ENCODE measurements around the gene TMPRSS7. TPM values are rescaled to one million over a fixed set of nuclear protein-coding genes. Genes with fewer than 3 reads are reported as not detected.

The TMPRSS7 gene
- total RNA-seq, 1 experiment from 2014 or later = not detected

DNA sequence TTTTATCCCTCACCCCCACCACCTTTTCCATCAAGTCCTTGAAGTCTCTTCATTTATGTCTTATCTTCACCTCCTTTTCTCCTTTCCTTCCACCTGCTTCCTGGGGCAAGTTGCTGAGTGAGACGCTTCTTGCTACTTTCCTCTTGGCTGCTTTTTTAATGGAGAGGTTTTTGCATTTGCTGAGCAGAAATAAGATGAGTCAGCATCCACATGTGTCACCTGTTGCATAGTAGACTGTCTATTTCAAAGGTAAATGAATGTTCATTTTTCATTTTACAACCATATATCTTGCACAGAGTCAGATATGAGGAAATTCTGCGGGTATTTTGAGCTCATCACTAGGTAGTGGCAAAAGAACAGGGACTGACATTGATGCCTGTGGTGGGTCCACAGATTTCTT lies 70.2 kb downstream of the TMPRSS7 start:
- CTCF ChIA-PET = no interaction called here
- Mint-ChIP-seq H3K9me3 (ENCODE audit: low read depth, unreplicated experiment) (no peaks in the 10 kb centered on the region), H3K27ac (ENCODE audit: unreplicated experiment) (no peak overlapping the region), H3K27me3 (ENCODE audit: unreplicated experiment) (no peaks in the 10 kb centered on the region), H3K4me1 (ENCODE audit: low read depth, unreplicated experiment) (peaks cover 19% of the 10 kb centered on the region), H3K36me3 (ENCODE audit: insufficient read depth, unreplicated experiment) (peaks cover 14% of the 10 kb centered on the region), H3K4me3 (ENCODE audit: low read depth, unreplicated experiment) (no peak overlapping the region)
- TF ChIP-seq, protein P1, sequence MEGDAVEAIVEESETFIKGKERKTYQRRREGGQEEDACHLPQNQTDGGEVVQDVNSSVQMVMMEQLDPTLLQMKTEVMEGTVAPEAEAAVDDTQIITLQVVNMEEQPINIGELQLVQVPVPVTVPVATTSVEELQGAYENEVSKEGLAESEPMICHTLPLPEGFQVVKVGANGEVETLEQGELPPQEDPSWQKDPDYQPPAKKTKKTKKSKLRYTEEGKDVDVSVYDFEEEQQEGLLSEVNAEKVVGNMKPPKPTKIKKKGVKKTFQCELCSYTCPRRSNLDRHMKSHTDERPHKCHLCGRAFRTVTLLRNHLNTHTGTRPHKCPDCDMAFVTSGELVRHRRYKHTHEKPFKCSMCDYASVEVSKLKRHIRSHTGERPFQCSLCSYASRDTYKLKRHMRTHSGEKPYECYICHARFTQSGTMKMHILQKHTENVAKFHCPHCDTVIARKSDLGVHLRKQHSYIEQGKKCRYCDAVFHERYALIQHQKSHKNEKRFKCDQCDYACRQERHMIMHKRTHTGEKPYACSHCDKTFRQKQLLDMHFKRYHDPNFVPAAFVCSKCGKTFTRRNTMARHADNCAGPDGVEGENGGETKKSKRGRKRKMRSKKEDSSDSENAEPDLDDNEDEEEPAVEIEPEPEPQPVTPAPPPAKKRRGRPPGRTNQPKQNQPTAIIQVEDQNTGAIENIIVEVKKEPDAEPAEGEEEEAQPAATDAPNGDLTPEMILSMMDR (IDR thresholded peaks at IDR 0.05; ENCODE audit: unreplicated experiment) = no peak
- DNase-seq = no peak
- intact Hi-C loops (cut with micrococcal nuclease; ENCODE audit: unreplicated experiment) = no loop called here
- BruUV-seq (replicated peaks) = no TSS peak

DNA sequence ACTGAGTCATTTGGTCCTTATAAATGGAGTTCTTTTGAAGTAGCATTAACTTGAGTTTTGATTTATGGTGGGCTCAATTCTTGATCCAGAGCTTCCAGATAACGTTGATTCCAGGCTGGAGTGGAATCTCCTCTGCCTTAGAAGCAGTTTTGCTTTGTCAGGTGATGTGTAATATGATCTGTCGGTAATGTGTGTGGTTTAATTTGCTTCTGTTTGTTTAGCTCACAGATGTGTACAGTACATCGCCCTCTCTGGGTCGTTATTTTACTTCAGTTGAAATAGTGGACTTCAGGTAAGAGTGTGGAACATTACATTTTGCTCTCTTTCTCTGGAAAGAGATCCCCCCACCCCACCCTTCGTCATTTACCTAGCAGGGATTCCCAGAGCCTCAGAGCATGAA lies 74.8 kb downstream of the TMPRSS7 start:
- Mint-ChIP-seq H3K27ac (ENCODE audit: unreplicated experiment) (no peak overlapping the region), H3K4me1 (ENCODE audit: low read depth, unreplicated experiment) (no peaks in the 10 kb centered on the region), H3K36me3 (ENCODE audit: insufficient read depth, unreplicated experiment) (peaks cover 24% of the 10 kb centered on the region), H3K27me3 (ENCODE audit: unreplicated experiment) (no peaks in the 10 kb centered on the region), H3K4me3 (ENCODE audit: low read depth, unreplicated experiment) (no peak overlapping the region), H3K9me3 (ENCODE audit: low read depth, unreplicated experiment) (no peaks in the 10 kb centered on the region)
- CTCF ChIA-PET = interaction anchor here (0.7 kb wide), 1 partner anchor 1510 kb away, joined by 7 read pairs; no protein-coding TSS in a partner anchor
- TF ChIP-seq, protein P1 (IDR thresholded peaks at IDR 0.05; ENCODE audit: unreplicated experiment) = no peak
- no peak for DNase-seq
- intact Hi-C loops (cut with micrococcal nuclease; ENCODE audit: unreplicated experiment) = no loop called here
- BruUV-seq (replicated peaks) = no TSS peak

DNA sequence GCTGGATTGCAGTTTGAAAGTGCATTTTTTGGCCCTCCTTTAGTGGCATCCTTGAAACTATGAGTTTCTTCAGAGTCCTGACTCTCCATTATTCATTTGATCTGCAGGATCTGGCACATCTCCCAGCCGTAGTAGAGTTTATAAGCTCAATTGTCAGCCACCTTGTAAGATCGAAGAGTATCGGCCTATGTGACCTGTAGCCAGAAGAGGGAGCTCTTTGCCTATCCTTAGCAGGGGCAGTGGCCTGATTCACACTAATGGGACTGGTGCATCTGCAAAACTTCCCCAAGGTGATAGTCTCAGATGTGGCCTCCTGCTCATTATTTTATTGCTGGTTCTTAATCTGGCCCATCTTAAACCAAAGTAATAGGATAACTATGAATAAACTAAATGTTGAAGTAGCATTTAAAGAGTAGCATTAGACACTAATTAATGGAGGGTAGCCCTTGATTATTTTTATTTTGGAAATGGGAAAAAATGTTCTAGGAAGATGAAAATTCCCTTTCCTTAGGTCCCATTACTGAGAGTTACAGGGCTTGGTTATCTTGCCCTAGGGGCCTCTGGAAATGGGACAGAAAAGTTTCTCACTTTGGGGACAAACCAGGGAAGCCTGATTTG lies 77.4 kb downstream of the TMPRSS7 start:
- Mint-ChIP-seq H3K4me3 (ENCODE audit: low read depth, unreplicated experiment) (no peak overlapping the region), H3K9me3 (ENCODE audit: low read depth, unreplicated experiment) (no peaks in the 10 kb centered on the region), H3K27ac (ENCODE audit: unreplicated experiment) (no peak overlapping the region), H3K36me3 (ENCODE audit: insufficient read depth, unreplicated experiment) (peaks cover 25% of the 10 kb centered on the region), H3K4me1 (ENCODE audit: low read depth, unreplicated experiment) (no peaks in the 10 kb centered on the region), H3K27me3 (ENCODE audit: unreplicated experiment) (no peaks in the 10 kb centered on the region)
- intact Hi-C loops (cut with micrococcal nuclease; ENCODE audit: unreplicated experiment) = loop anchor here (1.0 to 5.0 kb wide), 2 partner anchors 181 to 405 kb away; no protein-coding TSS in a partner anchor
- BruUV-seq (replicated peaks) = no TSS peak
- DNase-seq = peak; percentile 47
- CTCF ChIA-PET = interaction anchor here (0.8 to 1.6 kb wide), 8 partner anchors 9 to 182 kb away, joined by 3 to 11 read pairs (median 5); partner anchors contain the start of gene SLC9C1
- TF ChIP-seq, protein P1 (IDR thresholded peaks at IDR 0.05; ENCODE audit: unreplicated experiment) = peak; percentile 37

DNA sequence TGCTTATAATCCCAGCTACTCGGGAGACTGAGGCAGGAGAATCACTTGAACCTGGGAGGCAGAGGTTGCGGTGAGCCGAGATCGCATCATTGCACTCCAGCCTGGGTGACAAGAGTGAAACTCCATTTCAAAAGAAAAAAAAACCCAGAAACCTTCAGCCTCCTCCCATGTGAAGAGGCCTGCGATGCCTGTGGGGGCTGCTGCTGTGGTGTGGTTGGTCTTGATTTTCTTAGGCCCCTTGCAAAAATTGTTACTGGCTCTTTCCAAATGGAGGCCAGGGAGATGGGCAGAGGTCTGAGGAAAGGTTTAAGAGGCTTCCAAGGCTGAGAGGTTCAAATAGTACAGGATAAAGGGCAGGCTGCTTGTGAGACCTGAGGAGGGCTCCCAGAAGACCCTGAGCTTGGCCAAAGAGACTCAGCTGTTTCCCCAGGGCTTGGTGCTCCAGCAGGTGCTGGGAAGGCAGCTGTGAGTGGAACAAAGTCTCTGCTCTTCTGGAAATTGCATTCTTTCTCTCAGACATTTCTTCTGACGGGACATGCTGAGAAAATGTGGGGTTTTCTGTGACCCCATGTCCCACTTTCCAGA lies 80.1 kb downstream of the TMPRSS7 start:
- no peak overlapping the region for H3K27ac Mint-ChIP-seq (ENCODE audit: unreplicated experiment)
- peaks cover 32% of the 10 kb centered on the region for H3K36me3 Mint-ChIP-seq (ENCODE audit: insufficient read depth, unreplicated experiment)

More for the DNA sequence above, 80.1 kb downstream of the TMPRSS7 start:
- Mint-ChIP-seq H3K4me1 (ENCODE audit: low read depth, unreplicated experiment) (no peaks in the 10 kb centered on the region), H3K9me3 (ENCODE audit: low read depth, unreplicated experiment) (no peaks in the 10 kb centered on the region), H3K4me3 (ENCODE audit: low read depth, unreplicated experiment) (no peak overlapping the region), H3K27me3 (ENCODE audit: unreplicated experiment) (no peaks in the 10 kb centered on the region)
- TF ChIP-seq, protein P1 (IDR thresholded peaks at IDR 0.05; ENCODE audit: unreplicated experiment) = no peak
- DNase-seq = no peak
- BruUV-seq (replicated peaks) = no TSS peak
- intact Hi-C loops (cut with micrococcal nuclease; ENCODE audit: unreplicated experiment) = loop anchor here (5.0 kb wide), 1 partner anchor 403 kb away; no protein-coding TSS in a partner anchor
- CTCF ChIA-PET = no interaction called here
